ENCODE data around the gene DAB2.
A peak's percentile ranks its signal among the peaks of the same experiment; 100 is the strongest.

DAB2 gene

DNA sequence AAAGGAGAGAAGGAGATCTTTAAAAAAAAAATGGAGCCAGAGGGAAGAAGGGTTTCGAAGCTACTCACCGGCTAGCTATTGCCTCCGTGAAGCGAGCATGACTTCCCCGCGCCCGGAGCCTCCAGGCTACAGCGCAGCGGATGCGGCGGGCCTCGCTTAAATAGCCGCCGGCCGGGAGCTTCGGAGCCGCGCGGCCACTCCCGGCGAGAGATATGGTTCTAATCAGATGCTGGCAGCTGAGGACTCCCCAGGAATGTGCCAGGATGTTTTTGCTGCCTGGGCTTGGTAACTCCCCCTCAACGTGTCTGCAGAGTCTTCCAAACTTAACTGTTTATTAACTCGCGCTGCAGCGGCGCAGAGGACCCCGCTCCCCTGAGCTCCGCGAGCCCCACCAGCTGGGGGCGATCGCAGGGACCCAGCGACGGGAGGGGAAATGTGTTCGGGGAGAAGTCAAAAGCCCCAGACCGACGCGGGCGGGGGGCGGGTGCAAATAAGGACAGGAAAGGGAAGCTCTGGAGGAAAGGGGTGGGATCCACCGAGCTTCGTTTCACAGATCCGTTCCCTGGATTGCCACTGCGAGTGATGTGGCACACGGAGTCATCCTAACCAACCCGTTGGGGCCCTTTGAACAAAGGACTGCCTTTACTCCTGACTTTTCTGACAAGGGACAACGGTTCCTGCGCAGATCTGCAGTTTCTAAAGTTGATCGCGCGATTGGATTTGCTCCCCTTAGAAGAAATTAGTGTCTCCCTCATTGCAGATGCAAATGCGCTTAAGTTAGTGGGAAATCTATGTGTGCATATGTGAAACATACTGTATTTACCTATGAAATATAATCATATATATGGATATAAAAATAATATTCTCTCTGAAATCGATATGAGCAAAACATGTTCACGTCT, at the start of gene DAB2:
DAB2 (minus strand) TSS at position 245 of the 902 bp plus-strand sequence. CDS start 30,660 bp downstream, outside the sequence.
- DNase-seq (ENCODE audit: insufficient read length, low spot score) (peak; percentile 19), FAIRE-seq (no peak)
- TF ChIP-seq, protein P1, sequence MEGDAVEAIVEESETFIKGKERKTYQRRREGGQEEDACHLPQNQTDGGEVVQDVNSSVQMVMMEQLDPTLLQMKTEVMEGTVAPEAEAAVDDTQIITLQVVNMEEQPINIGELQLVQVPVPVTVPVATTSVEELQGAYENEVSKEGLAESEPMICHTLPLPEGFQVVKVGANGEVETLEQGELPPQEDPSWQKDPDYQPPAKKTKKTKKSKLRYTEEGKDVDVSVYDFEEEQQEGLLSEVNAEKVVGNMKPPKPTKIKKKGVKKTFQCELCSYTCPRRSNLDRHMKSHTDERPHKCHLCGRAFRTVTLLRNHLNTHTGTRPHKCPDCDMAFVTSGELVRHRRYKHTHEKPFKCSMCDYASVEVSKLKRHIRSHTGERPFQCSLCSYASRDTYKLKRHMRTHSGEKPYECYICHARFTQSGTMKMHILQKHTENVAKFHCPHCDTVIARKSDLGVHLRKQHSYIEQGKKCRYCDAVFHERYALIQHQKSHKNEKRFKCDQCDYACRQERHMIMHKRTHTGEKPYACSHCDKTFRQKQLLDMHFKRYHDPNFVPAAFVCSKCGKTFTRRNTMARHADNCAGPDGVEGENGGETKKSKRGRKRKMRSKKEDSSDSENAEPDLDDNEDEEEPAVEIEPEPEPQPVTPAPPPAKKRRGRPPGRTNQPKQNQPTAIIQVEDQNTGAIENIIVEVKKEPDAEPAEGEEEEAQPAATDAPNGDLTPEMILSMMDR (IDR thresholded peaks at IDR 0.05; ENCODE audit: insufficient read depth, missing control alignments), result peak; percentile 41

DNA sequence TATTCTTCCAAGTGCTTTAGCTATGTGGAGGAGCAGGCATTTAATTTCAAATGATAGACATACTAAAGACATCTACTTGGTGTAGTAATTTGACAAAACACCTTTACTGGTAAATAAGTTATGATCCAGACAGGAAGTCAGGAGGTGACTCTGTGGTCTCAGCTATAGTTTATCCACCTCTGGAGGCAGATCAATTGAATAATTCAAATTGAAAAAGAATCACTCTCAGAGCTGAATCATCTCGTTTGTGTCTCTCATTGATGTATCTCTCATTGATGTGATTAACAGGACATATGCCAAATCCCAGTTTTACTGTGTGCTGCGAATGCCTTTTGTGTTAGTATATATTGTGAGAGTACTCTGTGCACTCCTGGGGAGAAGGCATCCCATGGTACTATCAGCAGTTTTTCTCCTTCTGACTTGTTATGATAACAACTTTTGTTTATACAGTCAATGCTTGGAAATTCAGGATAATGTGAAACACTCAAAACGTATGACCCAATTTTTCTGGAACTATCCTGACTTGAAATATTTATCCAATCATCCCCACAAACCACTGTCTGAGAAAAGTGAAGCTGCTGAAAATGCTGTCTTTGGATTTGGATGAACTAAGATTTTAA, 48.5 kb upstream of the DAB2 start:
- no peak for FAIRE-seq
- TF ChIP-seq, protein P1 (IDR thresholded peaks at IDR 0.05; ENCODE audit: insufficient read depth, missing control alignments), result no peak
- DNase-seq (ENCODE audit: insufficient read length, low spot score), result no peak

DNA sequence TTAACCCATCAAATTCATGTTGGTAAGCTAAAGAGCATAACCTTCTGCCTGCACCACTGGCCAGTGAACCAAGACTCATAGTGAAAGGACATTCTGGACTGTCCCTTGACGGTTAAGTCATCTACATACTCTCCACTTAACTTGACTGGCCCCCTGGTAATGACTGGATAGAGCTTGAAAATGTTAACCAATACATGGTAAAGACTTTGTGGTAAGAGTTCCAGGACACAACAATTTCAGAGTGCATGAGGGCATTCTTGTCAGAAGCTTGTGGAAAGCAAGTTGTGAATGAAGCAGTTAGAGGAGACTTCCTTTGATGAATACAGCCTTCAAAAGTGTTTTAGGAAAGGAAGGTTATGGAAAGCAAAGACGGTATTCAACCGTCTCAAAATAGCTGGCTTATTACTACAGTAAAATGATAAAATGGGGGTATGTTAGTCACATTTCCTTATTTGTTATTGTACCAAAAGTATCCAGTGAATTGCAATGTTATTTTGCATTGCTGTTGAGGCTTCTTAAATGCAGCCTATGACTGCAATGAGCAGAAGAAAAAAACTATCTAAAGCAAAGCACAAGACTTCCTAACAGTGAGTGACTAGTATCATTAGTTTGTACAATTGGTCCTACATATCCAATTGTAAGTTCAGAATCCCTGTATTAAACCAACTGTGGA, 47.2 kb upstream of the DAB2 start:
- TF ChIP-seq, protein P1 (IDR thresholded peaks at IDR 0.05; ENCODE audit: insufficient read depth, missing control alignments), result no peak
- DNase-seq (ENCODE audit: insufficient read length, low spot score) (no peak), FAIRE-seq (no peak)

DNA sequence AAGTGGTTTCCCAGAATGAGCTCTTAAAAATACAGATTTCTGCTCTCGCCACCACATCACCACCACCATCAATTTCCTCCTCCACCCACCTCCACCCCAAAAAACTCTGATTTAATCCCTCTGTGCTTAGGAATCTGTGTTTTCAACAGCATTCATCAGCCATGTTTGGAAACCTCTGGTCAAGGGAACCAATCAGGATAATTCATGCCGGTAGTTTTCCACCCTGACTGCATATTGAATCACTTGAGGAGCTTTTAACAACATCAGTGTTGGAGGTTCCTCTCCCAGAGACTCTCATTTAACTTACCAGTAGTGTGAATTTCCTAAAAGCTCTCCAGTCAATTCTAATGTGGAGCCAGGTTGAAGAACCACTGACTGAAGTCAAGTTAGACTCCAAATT, 46.0 kb upstream of the DAB2 start:
- DNase-seq (ENCODE audit: insufficient read length, low spot score) (no peak), FAIRE-seq (no peak)
- TF ChIP-seq, protein P1 (IDR thresholded peaks at IDR 0.05; ENCODE audit: insufficient read depth, missing control alignments), result no peak

DNA sequence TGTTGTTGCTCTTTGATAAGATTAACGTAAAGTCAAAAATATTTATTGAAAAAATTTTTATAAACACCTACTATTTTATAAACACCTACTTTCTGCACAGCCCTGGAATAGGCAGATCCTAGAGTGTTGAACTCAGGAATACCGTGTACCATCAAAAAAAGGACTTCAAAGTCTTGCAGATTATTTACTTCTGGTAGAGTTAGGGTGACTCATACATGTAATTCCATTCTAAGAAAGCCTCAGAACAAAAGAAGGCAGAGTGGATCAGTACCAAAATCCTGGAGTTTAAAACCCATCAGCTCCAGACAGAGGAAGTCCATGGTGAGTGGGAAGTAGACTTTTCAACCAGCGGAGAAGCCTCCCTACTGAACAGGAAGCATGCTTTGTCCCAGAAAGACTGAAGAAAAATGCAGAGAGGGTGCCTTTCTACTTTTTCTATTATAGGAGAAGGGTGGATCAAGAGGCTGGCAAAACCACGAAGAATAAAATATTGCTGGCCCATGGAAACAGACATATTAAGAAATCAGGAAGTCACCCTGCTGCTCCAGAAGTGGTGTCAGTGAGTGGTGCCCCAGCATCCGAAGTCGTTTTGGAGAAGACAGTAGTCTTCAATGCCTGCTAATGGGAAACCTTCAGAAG, 45.1 kb upstream of the DAB2 start:
- TF ChIP-seq, protein P1 (IDR thresholded peaks at IDR 0.05; ENCODE audit: insufficient read depth, missing control alignments), result no peak
- FAIRE-seq (no peak), DNase-seq (ENCODE audit: insufficient read length, low spot score) (no peak)

DNA sequence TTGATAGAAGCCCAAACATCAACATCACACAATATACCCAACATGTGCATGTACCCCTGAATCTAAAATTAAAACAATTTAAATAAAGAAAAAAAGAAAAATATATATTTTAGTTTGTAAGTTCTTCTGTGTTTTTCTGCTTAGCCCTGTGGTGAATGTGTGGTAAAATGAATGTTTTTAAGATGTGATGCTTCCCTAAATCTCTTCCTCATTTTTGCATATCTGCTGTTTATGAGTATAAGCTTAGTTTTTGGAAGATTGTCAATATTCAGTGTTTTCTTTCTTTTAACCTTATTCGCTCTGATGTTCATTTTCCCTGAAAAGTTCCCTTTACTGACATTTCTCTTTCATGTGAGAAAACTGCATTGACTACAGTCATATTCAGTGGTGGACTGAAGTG, 44.4 kb upstream of the DAB2 start:
- DNase-seq (ENCODE audit: insufficient read length, low spot score) (no peak), FAIRE-seq (no peak)
- TF ChIP-seq, protein P1 (IDR thresholded peaks at IDR 0.05; ENCODE audit: insufficient read depth, missing control alignments), result no peak
